Rectal smooth muscle tissue (tissue), 1 donor: ENCODE results near the gene CERS1.

Experiments
- H3K27ac ChIP-seq: one replicate; pipeline ENCODE4 v1.7.0; 2013; ENCODE audit warnings: low read depth, low read length, inconsistent platforms
- H3K27me3 ChIP-seq: one replicate; pipeline ENCODE4 v1.7.0; 2013; ENCODE audit warnings: low read length; ENCODE audit not compliant: control insufficient read depth, insufficient read depth
- H3K36me3 ChIP-seq: one replicate; pipeline ENCODE4 v1.7.0; 2013; ENCODE audit warnings: low read length; ENCODE audit not compliant: control insufficient read depth, insufficient read depth
- H3K4me1 ChIP-seq: one replicate; pipeline ENCODE4 v1.7.0; 2013; ENCODE audit warnings: low read length; ENCODE audit not compliant: control insufficient read depth, insufficient read depth
- H3K4me3 ChIP-seq: one replicate; pipeline ENCODE4 v1.7.0; 2013; ENCODE audit warnings: low read length
- H3K9ac ChIP-seq: one replicate; pipeline ENCODE4 v1.7.0; 2013; ENCODE audit warnings: low read length

CERS1 gene

DNA sequence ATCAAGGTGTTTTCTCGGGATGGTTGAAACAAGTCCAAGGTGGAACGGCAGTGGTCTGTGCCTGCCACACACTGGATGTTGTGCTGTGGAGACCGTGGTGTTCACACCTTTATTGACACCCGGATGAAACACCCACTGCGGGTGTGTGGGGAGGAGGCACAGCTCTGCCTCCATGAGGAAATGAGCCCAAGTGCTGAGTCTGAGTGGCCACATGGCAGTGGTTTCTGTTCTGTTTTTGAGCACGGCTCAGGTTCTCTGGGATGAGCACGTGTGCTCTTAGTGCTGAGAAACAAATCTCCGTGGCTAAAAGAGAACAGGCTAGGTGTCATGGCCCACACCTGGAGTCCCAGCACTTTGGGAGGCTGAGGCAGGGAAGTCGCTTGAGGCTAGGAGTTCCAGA, 34.7 kb downstream of the CERS1 start:
- H3K27ac ChIP-seq, result no peak overlapping the region
- H3K4me1 ChIP-seq, result no peaks in the 10 kb centered on the region
- H3K27me3 ChIP-seq, result no peaks in the 10 kb centered on the region
- no peak overlapping the region for H3K4me3 ChIP-seq
- H3K9ac ChIP-seq, result no peak overlapping the region
- H3K36me3 ChIP-seq, result peaks cover 74% of the 10 kb centered on the region

DNA sequence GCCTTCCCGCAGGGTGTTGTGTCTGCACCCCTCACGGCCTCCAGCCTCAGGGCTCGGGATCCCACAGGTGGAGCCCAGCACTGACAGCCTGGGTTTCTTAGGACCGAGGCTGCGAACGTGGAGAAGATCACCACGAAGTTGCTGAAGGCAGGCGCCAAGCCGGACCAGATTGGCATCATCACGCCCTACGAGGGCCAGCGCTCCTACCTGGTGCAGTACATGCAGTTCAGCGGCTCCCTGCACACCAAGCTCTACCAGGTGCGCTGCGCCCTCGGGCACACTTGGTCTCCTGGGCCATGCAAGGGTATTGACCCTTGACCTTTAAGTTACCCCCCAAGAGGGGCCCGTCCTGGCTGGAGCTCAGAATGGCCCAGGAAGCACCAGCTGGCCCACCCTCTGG, 35.2 kb downstream of the CERS1 start:
- Histone ChIP-seq H3K36me3 (peaks cover 75% of the 10 kb centered on the region), H3K4me3 (no peak overlapping the region), H3K9ac (no peak overlapping the region), H3K27ac (no peak overlapping the region), H3K27me3 (no peaks in the 10 kb centered on the region), H3K4me1 (no peaks in the 10 kb centered on the region)

DNA sequence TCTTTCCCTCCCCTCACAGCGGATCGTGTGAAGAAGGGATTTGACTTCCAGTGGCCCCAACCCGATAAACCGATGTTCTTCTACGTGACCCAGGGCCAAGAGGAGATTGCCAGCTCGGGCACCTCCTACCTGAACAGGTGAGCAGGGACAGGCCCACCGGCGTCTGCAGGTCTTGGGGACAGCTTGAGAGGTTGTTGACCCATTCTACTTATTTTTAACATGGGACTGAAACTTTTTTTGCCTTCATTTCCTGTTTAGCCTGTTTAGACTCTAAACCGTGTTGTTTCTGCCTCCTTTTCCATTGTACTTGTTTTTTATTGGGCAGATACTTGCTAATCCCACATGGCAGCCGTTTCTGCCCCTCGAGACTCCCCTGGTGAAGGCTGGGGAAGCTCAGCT, 35.7 kb downstream of the CERS1 start:
- Histone ChIP-seq H3K27ac (no peak overlapping the region), H3K4me3 (no peak overlapping the region), H3K27me3 (no peaks in the 10 kb centered on the region), H3K9ac (no peak overlapping the region), H3K4me1 (no peaks in the 10 kb centered on the region), H3K36me3 (peaks cover 74% of the 10 kb centered on the region)

DNA sequence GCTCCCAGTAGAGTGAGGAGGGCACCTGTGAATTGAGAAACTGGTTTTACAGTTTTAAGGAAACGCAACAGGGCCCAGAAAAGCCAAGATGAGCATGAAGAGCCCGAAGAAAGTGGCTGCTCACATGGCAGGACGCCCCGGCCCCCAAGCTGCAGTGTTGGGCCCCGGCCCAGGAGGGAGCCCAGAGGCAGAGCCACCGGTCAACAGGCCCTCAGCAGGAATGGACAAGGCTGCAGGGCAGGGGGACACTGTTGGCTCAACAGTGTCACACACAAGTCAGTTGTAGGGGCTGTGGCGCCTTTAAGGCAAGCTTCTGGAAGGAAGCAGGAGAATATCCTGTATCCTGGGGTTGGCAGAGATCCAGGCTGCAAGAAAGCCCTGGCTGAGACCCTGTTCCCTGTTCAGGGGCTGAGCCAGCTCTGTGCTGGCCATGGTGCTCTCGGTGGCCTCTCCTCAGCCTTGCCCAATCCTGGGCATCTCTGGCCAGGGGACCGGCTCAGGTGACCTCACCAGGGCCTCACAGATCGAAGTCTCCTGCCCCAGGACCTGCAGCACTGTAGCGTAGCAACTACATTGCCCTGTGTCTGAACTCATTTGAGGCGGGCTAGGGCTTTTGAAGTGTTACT, 36.2 kb downstream of the CERS1 start:
- H3K27ac ChIP-seq, result no peak overlapping the region

DNA sequence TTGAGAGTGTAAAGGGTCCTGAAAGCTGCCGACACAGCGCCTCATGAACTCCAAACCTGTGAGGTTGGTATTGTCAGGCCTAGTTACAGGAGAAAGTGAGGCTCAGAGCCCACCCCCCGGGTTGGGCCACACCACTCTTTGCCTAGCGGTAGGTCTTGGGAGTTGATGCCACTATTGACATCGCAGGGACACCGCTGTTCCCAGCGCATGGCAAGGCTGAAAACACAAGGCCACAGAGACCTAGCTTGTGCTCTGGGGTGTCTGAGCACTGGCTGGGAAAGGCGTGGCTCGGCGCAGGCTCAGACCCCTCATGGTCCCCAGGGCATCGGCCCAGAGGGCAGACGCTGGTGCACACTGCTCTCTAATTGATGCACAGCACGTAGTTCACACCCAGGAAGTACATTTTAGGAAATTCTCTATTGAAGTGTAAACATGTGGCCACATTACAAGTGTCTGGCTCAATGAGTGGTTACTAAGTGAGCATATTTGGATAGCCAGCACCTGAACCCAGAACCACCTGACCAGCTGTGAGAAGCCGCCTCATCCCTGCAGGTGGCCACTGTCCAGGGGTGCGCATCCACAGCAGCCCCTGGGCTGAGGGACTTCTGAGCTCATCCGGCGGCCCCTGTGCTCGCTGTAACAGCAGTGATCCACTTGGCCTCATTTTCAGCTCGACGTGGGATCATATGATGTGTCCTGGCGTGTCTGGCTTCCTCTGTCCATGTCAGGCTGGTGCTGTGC, 36.9 kb downstream of the CERS1 start:
- H3K9ac ChIP-seq, result no peak overlapping the region
- H3K27ac ChIP-seq, result no peak overlapping the region
- H3K4me3 ChIP-seq, result no peak overlapping the region
- no peaks in the 10 kb centered on the region for H3K27me3 ChIP-seq
- H3K4me1 ChIP-seq, result no peaks in the 10 kb centered on the region
- peaks cover 81% of the 10 kb centered on the region for H3K36me3 ChIP-seq

More for the DNA sequence above, 36.2 kb downstream of the CERS1 start:
- Histone ChIP-seq H3K27me3 (no peaks in the 10 kb centered on the region), H3K4me1 (no peaks in the 10 kb centered on the region), H3K9ac (no peak overlapping the region), H3K36me3 (peaks cover 76% of the 10 kb centered on the region), H3K4me3 (no peak overlapping the region)

DNA sequence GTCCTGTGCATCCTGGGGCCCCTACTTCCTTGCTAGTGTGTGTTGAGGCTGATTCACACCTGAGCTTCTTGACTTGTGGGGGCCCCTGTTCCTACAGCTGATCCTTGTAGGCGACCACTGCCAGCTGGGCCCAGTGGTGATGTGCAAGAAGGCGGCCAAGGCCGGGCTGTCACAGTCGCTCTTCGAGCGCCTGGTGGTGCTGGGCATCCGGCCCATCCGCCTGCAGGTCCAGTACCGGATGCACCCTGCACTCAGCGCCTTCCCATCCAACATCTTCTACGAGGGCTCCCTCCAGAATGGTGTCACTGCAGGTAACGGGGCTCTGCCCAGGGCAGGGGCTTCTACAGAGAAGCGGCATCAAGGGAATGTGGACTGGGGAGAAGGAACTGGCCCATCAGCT, 38.7 kb downstream of the CERS1 start:
- Histone ChIP-seq H3K4me3 (no peak overlapping the region), H3K27ac (no peak overlapping the region), H3K4me1 (no peaks in the 10 kb centered on the region), H3K9ac (no peak overlapping the region), H3K27me3 (no peaks in the 10 kb centered on the region), H3K36me3 (peaks cover 80% of the 10 kb centered on the region)

DNA sequence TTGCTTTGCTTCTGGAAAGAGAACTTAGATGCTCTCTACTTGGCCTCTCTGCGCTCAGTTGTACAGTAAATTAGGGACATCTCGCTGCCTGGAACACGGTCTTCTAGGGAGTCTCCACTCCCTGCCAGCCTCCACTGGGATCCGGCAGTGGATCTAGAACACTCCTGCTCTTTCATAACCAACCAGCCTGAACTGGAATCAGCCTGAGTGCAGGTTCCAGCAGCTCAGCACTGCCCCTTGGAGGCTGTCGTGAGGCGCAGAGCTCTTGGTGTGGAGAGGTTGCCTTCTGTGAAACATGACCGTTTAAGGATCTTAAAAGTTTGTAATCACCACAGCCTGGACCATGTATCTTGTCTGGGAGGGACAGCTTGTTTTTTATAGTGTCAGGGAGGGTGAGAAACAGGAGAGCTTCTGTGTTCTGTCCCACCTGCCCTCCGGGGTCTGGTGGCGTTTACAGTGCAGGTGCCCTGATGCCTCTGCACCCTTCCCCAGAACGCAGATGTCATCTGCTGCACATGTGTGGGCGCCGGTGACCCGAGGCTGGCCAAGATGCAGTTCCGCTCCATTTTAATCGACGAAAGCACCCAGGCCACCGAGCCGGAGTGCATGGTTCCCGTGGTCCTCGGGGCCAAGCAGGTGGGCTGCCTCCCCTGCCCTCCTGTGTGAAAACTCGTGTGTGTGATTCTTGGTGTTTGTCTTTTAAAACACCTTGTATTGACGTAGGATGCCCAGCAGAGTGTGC, 39.4 kb downstream of the CERS1 start:
- H3K36me3 ChIP-seq, result peaks cover 82% of the 10 kb centered on the region
- H3K9ac ChIP-seq, result no peak overlapping the region

DNA sequence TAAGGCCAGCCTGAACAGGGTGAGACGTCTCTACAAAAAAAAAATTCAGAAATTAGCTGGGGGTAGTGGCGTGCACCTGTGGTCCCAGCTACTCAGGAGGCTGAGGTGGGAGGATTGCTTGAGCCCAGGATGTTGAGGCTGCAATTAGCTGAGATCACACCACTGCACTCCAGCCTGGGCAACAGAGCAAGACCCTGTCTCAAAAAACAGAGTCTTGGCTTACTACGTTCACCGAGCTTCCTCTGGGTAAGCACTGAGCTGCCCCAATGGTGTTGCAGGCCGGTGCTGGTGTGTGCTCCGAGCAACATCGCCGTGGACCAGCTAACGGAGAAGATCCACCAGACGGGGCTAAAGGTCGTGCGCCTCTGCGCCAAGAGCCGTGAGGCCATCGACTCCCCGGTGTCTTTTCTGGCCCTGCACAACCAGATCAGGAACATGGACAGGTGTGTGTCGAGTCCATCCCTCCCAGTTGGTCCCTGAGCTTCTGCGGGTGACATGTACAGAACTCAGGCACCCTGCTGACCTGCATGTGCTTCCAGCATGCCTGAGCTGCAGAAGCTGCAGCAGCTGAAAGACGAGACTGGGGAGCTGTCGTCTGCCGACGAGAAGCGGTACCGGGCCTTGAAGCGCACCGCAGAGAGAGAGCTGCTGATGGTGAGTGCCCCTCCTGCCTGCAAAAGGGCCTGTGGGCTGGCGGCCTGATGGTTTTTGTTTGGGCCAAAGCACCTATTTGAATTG, 40.1 kb downstream of the CERS1 start:
- H3K9ac ChIP-seq, result no peak overlapping the region
- no peaks in the 10 kb centered on the region for H3K27me3 ChIP-seq
- H3K4me1 ChIP-seq, result no peaks in the 10 kb centered on the region
- H3K4me3 ChIP-seq, result no peak overlapping the region
- peak overlapping the region; percentile 0 for H3K27ac ChIP-seq
- peaks cover 81% of the 10 kb centered on the region for H3K36me3 ChIP-seq

More for the DNA sequence above, 39.4 kb downstream of the CERS1 start:
- H3K4me3 ChIP-seq, result no peak overlapping the region
- no peaks in the 10 kb centered on the region for H3K4me1 ChIP-seq
- no peaks in the 10 kb centered on the region for H3K27me3 ChIP-seq
- H3K27ac ChIP-seq, result no peak overlapping the region

DNA sequence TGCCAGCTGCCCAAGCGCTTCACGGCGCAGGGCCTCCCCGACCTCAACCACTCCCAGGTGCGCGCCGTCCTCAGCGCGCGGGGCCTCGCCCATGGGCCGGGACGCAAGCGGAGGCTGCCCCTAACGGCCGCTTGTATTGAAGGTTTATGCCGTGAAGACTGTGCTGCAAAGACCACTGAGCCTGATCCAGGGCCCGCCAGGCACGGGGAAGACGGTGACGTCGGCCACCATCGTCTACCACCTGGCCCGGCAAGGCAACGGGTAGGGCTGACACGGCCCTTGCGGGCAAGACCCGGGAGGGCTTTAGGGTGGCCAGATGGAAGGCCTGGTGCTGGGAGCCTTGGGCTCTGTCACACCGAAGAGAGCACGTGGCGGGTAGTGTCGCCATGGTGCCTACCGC, 41.0 kb downstream of the CERS1 start:
- Histone ChIP-seq H3K27me3 (no peaks in the 10 kb centered on the region), H3K36me3 (peaks cover 74% of the 10 kb centered on the region), H3K4me1 (peaks cover 3% of the 10 kb centered on the region), H3K9ac (no peak overlapping the region), H3K27ac (no peak overlapping the region), H3K4me3 (no peak overlapping the region)

DNA sequence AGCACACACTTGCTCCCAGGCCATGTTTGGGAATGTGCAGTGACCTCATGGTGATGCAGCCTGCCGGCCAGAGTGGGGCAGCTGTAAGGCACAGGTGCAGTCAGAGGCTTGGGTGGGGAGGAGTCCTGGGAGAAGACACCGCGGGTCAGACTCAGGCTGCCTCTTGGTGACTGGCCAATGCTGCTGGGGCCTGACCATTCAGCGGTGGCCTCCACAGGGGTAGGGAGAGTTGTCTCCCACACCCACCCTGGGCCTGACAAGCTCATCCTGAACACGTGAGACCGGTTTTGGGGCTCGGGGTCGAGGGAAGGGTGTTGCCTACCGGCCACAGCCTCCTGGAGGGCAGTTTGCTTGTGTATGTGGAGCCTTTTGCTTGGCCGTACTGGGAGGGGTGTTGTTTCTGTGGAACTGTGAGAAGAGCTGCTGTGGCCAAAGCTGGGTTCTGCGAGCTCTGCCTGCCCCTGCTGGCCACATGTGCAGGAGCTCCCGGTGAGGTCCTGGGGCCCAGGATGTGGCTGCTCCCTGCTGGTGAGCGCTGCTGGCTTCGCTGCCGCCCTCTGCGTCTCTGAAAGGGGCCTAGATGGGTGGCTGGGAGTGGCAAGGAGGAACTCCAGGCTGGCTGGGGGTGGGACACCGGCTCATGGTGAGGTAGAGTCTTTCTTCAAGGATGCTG, 42.1 kb downstream of the CERS1 start:
- Histone ChIP-seq H3K4me3 (no peak overlapping the region), H3K27ac (no peak overlapping the region), H3K36me3 (peaks cover 65% of the 10 kb centered on the region), H3K27me3 (no peaks in the 10 kb centered on the region), H3K4me1 (peaks cover 4% of the 10 kb centered on the region), H3K9ac (no peak overlapping the region)

DNA sequence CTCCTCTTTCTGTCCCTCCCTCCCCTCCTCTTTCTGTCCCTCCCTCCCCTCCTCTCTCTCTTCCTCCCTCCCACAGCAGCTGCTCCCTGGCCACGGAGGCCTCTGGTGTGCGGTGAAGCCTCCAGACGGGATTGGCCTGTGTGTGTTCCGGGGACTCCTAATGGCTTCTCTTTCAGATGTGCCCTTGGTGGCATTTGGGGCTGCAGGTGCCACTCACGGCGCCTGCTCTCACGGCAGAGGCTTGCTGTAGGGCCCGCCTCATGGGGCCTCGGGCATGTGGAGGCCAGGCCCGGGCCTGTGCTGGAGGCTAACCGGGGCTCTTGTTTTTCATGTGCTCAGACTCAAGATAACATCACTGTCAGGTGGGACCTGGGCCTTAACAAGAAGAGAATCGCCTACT, 43.3 kb downstream of the CERS1 start:
- H3K4me1 ChIP-seq, result peaks cover 4% of the 10 kb centered on the region
- no peaks in the 10 kb centered on the region for H3K27me3 ChIP-seq
- no peak overlapping the region for H3K9ac ChIP-seq
- H3K36me3 ChIP-seq, result peaks cover 58% of the 10 kb centered on the region
- H3K27ac ChIP-seq, result no peak overlapping the region
- H3K4me3 ChIP-seq, result no peak overlapping the region
